Neural cell (in vitro differentiated cells): ENCODE results near the gene KRT82.

Source experiments
- CTCF ChIP-seq: fragments of 450-650 bp; IDR thresholded peaks from 2 replicates; pipeline ENCODE4 v1.5.1; 2014; ENCODE audit warnings: antibody characterized with exemption, mild to moderate bottlenecking, moderate library complexity; ENCODE audit not compliant: poor library complexity, severe bottlenecking
- EP300 ChIP-seq: fragments of 450-650 bp; conservative IDR thresholded peaks from 2 replicates; pipeline ENCODE4 v1.6.1; 2014; ENCODE audit warnings: antibody characterized with exemption, mild to moderate bottlenecking, moderate library complexity; ENCODE audit not compliant: poor library complexity, severe bottlenecking
- EZH2 ChIP-seq: fragments of 200-600, 300-800 bp; shearing (Covaris generic), sonication (generic); IDR thresholded peaks from 2 replicates; pipeline ENCODE4 v1.6.1; 2014; ENCODE audit warnings: antibody characterized with exemption, low read length, borderline replicate concordance, mild to moderate bottlenecking; ENCODE audit not compliant: insufficient read depth, poor library complexity, severe bottlenecking
- MXI1 ChIP-seq: fragments of 450-650 bp; conservative IDR thresholded peaks from 2 replicates; pipeline ENCODE4 v1.6.1; 2014; ENCODE audit warnings: antibody characterized with exemption, mild to moderate bottlenecking; ENCODE audit not compliant: poor library complexity, severe bottlenecking
- POLR2AphosphoS5 ChIP-seq: IDR thresholded peaks from 2 replicates; pipeline ENCODE4 v1.6.1; 2012
- RAD21 ChIP-seq: fragments of 450-650 bp; conservative IDR thresholded peaks from 2 replicates; pipeline ENCODE4 v1.6.1; 2014; ENCODE audit warnings: antibody characterized with exemption, mild to moderate bottlenecking, moderate library complexity
- REST ChIP-seq: IDR thresholded peaks from 2 replicates; pipeline ENCODE4 v1.6.1; 2012; ENCODE audit warnings: borderline replicate concordance
- SMC3 ChIP-seq: fragments of 450-650 bp; conservative IDR thresholded peaks from 2 replicates; pipeline ENCODE4 v1.6.1; 2014; ENCODE audit warnings: antibody characterized with exemption, mild to moderate bottlenecking, moderate library complexity; ENCODE audit not compliant: poor library complexity
- TAF1 ChIP-seq: IDR thresholded peaks from 2 replicates; pipeline ENCODE4 v1.6.1; 2012; ENCODE audit warnings: low read depth

- TF ChIP-seq CTCF (no peak), TAF1 (no peak), RAD21 (no peak), REST (no peak), EP300 (no peak), EZH2 (no peak), SMC3 (no peak), POLR2AphosphoS5 (no peak), MXI1 (no peak)
Observed at GRCh38 chr12:52438305-52439301, 32.5 kb upstream of the KRT82 start.
